ENCODE measurements around the gene KCNG2.

DNA sequence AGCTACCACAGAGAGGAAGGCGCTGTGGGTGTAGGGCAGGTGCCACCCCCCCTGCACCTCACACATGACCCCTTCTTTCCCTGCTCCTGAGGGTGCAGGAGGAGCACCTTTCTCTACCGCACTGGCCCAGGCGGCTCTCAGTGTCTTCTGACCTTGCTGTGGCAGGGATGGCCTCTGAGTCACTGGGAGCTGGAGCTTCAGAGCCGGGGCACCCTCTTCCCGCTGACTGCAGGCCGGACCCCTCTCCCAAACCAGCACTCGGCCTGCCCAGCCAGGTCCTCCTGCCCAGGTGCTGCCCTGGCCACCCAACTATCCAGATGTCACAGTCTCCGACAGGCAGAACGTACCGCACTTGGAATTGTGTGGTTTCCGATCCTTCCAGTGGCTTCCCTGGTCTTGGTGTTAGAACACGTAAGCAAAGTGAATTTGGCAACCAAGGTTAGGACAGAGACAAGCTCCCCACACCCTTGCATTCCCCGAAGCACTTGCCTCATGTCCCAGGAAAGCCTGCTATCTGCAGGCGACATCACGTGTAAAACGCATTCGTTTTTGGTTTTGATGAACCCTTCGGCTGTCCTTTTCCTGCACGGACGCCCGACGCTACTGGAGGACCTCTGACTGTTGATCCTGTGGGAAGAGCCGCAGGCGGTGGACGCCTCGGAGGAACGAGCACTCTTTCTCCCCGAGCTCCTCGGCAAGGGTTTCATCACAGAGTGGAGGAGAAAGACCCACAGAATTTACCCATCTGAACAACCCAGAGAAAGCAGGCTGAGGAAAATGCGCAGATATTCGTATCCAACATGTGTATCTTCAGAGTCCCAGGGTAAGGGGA, 24.7 kb upstream of the KCNG2 start:
- no peak for TF ChIP-seq CTCF (IDR thresholded peaks at IDR 0.05)
- TF ChIP-seq POLR2A (IDR thresholded peaks at IDR 0.05) = no peak
